Ovary (tissue), 3 donors: ENCODE results near the gene HDAC10.

Experiments used
- EP300 ChIP-seq: sonication (generic); formaldehyde crosslinking; IDR thresholded peaks from one replicate; pipeline ENCODE4 v1.6.1; 2017; ENCODE audit warnings: antibody characterized with exemption
- POLR2A ChIP-seq: fragments of 450-650 bp; IDR thresholded peaks from one replicate; pipeline ENCODE4 v1.6.1; 2017; ENCODE audit warnings: antibody characterized with exemption, mild to moderate bottlenecking, moderate library complexity
- TF ChIP-seq, protein P1 (sequence below), 3 donors: fragments of 450-650 bp in 2 of 3; fragments of 200-600 bp in 1 of 3; IDR thresholded peaks; one replicate each; pipeline versions ENCODE4 v1.5.1 to v1.8.0; 2016 to 2022; ENCODE audit warnings: antibody characterized with exemption in 3 of 3, mild to moderate bottlenecking in 1 of 3
- donor health status: DM: no; HTN: no; CAD: no.

DNA sequence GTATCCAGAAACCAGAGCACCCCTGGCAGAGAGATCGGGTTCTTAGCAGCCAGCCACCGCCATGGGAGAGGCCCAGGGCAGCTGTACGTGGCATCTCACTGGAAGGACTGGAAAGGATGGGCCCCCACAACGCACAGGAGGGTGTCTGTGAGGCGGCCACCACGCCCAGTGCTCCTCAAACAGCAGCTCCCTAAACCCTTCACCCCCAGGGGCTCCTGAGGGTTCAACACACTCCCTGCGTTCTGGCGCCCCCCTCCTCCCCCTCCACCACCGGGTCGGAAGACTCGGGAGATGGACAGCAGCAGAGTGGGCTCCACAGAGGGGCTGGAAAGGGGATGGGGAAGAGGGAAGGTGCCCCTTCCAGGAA lies 9.4 kb upstream of the HDAC10 start:
- no peak for TF ChIP-seq EP300
- TF ChIP-seq, protein P1, sequence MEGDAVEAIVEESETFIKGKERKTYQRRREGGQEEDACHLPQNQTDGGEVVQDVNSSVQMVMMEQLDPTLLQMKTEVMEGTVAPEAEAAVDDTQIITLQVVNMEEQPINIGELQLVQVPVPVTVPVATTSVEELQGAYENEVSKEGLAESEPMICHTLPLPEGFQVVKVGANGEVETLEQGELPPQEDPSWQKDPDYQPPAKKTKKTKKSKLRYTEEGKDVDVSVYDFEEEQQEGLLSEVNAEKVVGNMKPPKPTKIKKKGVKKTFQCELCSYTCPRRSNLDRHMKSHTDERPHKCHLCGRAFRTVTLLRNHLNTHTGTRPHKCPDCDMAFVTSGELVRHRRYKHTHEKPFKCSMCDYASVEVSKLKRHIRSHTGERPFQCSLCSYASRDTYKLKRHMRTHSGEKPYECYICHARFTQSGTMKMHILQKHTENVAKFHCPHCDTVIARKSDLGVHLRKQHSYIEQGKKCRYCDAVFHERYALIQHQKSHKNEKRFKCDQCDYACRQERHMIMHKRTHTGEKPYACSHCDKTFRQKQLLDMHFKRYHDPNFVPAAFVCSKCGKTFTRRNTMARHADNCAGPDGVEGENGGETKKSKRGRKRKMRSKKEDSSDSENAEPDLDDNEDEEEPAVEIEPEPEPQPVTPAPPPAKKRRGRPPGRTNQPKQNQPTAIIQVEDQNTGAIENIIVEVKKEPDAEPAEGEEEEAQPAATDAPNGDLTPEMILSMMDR (IDR thresholded peaks at IDR 0.05), result no peak
- no peak for TF ChIP-seq POLR2A
